Measurements from ENCODE around the gene CNOT6.

DNA sequence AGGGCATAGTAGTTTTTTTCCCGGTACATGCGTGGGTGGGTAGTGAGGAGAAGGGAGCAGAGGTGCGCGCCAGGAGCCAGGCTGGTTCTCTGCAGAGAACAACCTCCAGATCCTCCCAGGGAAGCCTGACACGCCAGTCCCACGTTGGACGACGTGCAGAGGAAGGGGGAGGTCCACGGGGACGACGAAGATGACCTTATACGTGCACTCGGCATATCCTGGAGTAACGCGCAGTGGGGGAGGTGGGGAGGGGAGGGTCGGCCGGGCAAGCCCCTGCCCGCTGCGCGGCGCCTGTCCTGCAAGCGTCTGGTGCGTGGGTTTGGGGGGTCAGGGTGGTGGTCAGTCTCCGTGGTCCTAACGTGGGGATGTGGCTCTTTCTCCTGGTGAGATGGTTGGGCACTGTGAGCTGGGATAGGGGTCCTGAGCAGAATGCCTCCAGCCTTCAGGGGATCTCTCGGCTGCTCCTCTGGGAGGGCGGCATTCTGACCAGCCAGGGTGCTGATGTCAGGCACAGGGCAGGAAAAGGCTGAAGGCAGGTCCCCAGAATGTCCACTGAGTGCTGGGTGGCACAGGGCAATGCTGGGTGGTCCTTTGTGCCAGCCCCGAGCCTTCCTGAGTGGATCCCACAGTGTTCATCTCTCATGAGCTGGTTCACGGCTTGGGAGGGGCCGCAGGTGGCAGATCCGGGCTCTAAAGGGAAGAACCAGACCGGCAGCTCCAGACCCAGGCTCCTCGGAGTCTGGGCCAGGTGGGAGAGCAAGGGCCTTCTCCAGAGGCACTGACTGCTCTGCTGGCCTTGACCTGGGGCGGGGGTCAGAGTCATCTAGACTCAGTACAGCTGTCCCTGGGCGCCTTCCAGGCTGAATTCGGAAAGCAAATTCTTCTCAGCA, 107.7 kb downstream of the CNOT6 start:
- no peak for TF ChIP-seq CTCF (IDR thresholded peaks at IDR 0.05)
- TF ChIP-seq POLR2A (IDR thresholded peaks at IDR 0.05) = no peak

All from thyroid gland (tissue), 4 donors.